Raji (cell line): ENCODE results near the gene TSPY2.
"Not testable (repeated sequence)": the region's sequence is repeated elsewhere in the genome, so short reads cannot be mapped to it uniquely, and the experiment has no call there.

ENCODE experiments used
- POLR2A ChIP-seq: IDR thresholded peaks from 2 replicates; pipeline ENCODE4 v1.6.1; 2011; ENCODE audit warnings: low read depth, low read length, control low read depth; ENCODE audit not compliant: insufficient read depth

TSPY2 gene, protein sequence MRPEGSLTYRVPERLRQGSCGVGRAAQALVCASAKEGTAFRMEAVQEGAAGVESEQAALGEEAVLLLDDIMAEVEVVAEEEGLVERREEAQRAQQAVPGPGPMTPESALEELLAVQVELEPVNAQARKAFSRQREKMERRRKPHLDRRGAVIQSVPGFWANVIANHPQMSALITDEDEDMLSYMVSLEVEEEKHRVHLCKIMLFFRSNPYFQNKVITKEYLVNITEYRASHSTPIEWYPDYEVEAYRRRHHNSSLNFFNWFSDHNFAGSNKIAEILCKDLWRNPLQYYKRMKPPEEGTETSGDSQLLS

DNA sequence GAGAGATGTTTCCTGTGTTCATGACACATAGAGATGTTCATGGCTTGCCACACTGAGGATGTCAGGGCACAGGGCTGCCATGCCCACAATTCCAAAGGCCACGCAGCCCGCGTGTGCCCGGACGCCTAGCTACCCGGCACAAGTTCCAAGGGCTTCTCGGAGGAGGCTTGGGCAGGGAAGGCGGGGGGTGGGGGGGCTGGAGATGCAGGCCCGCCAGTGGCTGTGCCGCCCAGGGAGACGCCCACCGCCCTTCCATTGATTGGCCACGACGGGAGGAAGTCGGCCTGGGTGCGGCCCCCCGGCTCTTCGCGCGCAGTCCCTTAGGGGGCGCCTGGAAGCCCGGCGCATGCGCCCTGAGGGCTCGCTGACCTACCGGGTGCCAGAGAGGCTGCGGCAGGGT, at the start of gene TSPY2:
TSS of gene TSPY2 (plus strand) at position 301 of the 400 bp plus-strand sequence. CDS start at position 347, 46 bp downstream.
- TF ChIP-seq POLR2A: not testable (repeated sequence)
